ENCODE measurements around the gene NDUFAB1. TPM values are rescaled to one million over a fixed set of nuclear protein-coding genes. Genes with fewer than 3 reads are reported as not detected.

Gene NDUFAB1
- total RNA-seq, 3 donors from 2014 or later, result 101 to 126 (median 115) TPM

DNA sequence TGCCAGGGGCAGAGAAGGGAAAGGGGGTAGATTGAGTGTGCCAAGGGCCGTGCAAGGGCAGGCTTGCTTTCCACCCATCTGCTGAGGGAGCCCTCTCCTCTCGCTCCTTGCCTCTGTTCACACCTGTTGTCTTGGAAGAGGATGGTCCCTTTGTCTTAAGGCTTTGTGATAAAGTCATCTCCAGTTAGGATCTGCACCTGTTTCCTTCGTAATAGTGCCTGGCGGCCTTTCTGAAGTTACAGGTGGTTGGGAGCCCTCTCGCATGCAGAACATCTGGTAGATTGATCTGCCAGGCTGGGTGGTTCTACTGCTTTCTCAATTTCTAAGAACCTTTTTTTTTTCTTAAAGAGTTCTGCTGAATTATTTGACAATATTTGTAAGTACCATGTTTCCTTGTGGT is 22.3 kb downstream of the NDUFAB1 start:
- Histone ChIP-seq H3K36me3 (ENCODE audit: low read depth) (peaks cover 3% of the 10 kb centered on the region), H3K9me3 (no peaks in the 10 kb centered on the region), H3K4me1 (ENCODE audit: low read depth) (no peaks in the 10 kb centered on the region), H3K4me3 (no peak overlapping the region)
- TF ChIP-seq, protein P1, sequence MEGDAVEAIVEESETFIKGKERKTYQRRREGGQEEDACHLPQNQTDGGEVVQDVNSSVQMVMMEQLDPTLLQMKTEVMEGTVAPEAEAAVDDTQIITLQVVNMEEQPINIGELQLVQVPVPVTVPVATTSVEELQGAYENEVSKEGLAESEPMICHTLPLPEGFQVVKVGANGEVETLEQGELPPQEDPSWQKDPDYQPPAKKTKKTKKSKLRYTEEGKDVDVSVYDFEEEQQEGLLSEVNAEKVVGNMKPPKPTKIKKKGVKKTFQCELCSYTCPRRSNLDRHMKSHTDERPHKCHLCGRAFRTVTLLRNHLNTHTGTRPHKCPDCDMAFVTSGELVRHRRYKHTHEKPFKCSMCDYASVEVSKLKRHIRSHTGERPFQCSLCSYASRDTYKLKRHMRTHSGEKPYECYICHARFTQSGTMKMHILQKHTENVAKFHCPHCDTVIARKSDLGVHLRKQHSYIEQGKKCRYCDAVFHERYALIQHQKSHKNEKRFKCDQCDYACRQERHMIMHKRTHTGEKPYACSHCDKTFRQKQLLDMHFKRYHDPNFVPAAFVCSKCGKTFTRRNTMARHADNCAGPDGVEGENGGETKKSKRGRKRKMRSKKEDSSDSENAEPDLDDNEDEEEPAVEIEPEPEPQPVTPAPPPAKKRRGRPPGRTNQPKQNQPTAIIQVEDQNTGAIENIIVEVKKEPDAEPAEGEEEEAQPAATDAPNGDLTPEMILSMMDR (IDR thresholded peaks at IDR 0.05), result no peak
- ATAC-seq (no peak), DNase-seq (no peak)
- intact Hi-C loops (cut with DNase I, micrococcal nuclease), result no loop called here

DNA sequence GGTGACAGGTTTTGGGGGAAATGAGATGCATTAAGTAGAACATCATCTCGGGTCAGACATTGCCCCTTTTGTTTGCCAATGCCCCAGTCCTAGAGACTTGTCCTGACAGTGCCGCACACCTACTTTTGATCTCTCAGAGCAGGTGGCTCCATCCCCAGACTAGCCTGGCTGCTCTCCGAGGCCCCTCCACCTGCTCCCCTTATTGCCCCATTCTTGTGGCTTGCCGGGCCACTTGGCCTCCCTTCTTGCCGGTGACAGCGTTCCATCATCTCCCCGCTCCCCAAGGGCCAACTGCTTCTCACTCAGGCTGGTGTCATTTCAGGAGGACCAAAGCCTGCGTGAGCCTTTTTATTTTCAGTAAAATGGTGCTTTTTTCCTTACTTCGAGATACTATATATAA is 23.7 kb downstream of the NDUFAB1 start:
- intact Hi-C loops (cut with DNase I, micrococcal nuclease), result no loop called here
- TF ChIP-seq, protein P1 (IDR thresholded peaks at IDR 0.05), result no peak
- Histone ChIP-seq H3K4me1 (ENCODE audit: low read depth) (no peaks in the 10 kb centered on the region), H3K36me3 (ENCODE audit: low read depth) (peaks cover 3% of the 10 kb centered on the region), H3K4me3 (no peak overlapping the region), H3K9me3 (no peaks in the 10 kb centered on the region)
- ATAC-seq (no peak), DNase-seq (no peak)

- Histone ChIP-seq H3K4me1 (ENCODE audit: low read depth) (no peaks in the 10 kb centered on the region), H3K36me3 (ENCODE audit: low read depth) (peaks cover 3% of the 10 kb centered on the region), H3K4me3 (no peak overlapping the region), H3K9me3 (no peaks in the 10 kb centered on the region)
- ATAC-seq, result no peak
- TF ChIP-seq, protein P1 (IDR thresholded peaks at IDR 0.05), result no peak
- intact Hi-C loops (cut with DNase I, micrococcal nuclease), result no loop called here
- no peak for DNase-seq
Measured at GRCh38 chr16:23571895-23572294, 24.2 kb downstream of the NDUFAB1 start.

DNA sequence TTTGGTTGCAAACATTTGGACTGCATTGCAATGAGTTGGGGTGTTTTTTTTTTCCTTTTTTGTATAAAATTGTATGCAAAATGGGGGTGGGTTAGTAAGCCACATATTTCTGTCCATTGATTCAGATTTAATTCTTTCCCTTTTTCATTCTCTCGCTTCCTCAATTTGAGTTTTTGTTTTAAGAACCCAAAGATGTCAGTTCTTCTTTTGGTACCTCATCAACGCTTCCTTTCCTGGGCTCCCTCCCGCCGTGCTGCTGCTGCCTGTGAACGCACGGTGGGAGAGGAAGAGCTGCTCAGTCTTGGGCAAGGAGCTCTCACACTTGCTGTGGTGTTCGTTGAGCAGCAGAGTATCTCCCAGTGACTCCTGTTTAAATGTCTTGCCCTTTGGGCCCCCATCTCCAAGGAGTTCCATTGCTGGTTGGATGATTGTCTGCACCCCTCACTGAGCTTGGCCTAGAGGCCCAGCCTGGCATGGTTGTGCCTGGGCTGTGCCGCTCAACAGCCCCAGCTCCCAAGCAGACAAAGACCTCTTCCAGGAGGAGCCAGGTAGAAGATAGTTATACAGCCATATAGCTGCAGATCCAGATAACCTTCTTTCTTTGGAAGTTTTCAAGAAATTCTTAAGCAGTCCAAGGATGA is 25.0 kb downstream of the NDUFAB1 start:
- Histone ChIP-seq H3K9me3 (no peaks in the 10 kb centered on the region), H3K4me3 (no peak overlapping the region), H3K36me3 (ENCODE audit: low read depth) (peaks cover 3% of the 10 kb centered on the region), H3K4me1 (ENCODE audit: low read depth) (no peaks in the 10 kb centered on the region)
- TF ChIP-seq, protein P1 (IDR thresholded peaks at IDR 0.05), result no peak
- ATAC-seq, result no peak
- DNase-seq, result no peak
- intact Hi-C loops (cut with DNase I, micrococcal nuclease), result no loop called here

- no peaks in the 10 kb centered on the region for H3K9me3 ChIP-seq
- intact Hi-C loops (cut with DNase I, micrococcal nuclease), result no loop called here
- H3K4me3 ChIP-seq, result no peak overlapping the region
- TF ChIP-seq, protein P1 (IDR thresholded peaks at IDR 0.05), result no peak
- ATAC-seq (no peak), DNase-seq (no peak)
- no peaks in the 10 kb centered on the region for H3K4me1 ChIP-seq (ENCODE audit: low read depth)
- H3K36me3 ChIP-seq (ENCODE audit: low read depth), result no peaks in the 10 kb centered on the region
Measured at GRCh38 chr16:23567602-23568001, 28.5 kb downstream of the NDUFAB1 start.

DNA sequence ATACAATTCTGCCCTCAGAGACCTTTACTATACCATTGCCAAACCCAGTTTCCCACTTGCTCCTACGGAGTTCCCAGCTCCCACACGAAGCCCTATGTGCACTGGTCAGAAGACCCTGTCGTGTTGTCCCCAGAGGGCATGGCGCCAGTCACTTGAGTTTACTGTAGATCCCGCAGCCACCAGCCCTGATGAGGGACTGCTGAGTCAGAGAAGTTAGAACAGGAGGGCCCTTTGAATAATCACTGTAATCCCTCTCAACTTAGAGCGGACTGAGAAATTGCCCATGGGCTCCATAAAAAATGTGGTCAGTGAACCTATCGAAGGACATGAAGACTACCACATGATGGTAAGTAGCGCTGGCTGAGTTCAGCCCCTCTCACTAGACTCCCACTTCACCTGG is 29.4 kb downstream of the NDUFAB1 start:
- DNase-seq (no peak), ATAC-seq (no peak)
- no peak overlapping the region for H3K4me3 ChIP-seq
- no peaks in the 10 kb centered on the region for H3K9me3 ChIP-seq
- TF ChIP-seq, protein P1 (IDR thresholded peaks at IDR 0.05), result no peak
- no peaks in the 10 kb centered on the region for H3K4me1 ChIP-seq (ENCODE audit: low read depth)
- intact Hi-C loops (cut with DNase I, micrococcal nuclease), result no loop called here
- H3K36me3 ChIP-seq (ENCODE audit: low read depth), result no peaks in the 10 kb centered on the region

All from mucosa of descending colon (tissue), 3 donors.